Erythroblast (primary cell): Measurements from ENCODE around the gene MAMDC2.

Experiments used
- GATA1 ChIP-seq: IDR thresholded peaks from 2 replicates; pipeline ENCODE4 v1.6.1; 2011; ENCODE audit warnings: low read depth, mild to moderate bottlenecking, control low read depth, low read length, moderate library complexity
- POLR2A ChIP-seq: IDR thresholded peaks from 2 replicates; pipeline ENCODE4 v1.6.1; 2011; ENCODE audit warnings: mild to moderate bottlenecking, low read length

- no peak for TF ChIP-seq POLR2A
- no peak for TF ChIP-seq GATA1
Measured at GRCh38 chr9:70144131-70144503, 100.5 kb downstream of the MAMDC2 start.
